Activated CD4-positive, alpha-beta T cell treated with anti-CD3 and anti-CD28 coated beads, Interleukin-2, Interleukin-6, amounts not matched to agents 100 ng/mL and 50 ng/mL, durations not matched to agents 16 hours and 8 hours (primary cell): Measurements from ENCODE around the gene WDR18.
"Not testable (repeated sequence)": the region's sequence is repeated elsewhere in the genome, so short reads cannot be mapped to it uniquely, and the experiment has no call there.

ENCODE experiments used
- DNase-seq: peaks from one replicate; pipeline ENCODE4 v3.0.0-alpha.2; 2020

Gene WDR18

DNA sequence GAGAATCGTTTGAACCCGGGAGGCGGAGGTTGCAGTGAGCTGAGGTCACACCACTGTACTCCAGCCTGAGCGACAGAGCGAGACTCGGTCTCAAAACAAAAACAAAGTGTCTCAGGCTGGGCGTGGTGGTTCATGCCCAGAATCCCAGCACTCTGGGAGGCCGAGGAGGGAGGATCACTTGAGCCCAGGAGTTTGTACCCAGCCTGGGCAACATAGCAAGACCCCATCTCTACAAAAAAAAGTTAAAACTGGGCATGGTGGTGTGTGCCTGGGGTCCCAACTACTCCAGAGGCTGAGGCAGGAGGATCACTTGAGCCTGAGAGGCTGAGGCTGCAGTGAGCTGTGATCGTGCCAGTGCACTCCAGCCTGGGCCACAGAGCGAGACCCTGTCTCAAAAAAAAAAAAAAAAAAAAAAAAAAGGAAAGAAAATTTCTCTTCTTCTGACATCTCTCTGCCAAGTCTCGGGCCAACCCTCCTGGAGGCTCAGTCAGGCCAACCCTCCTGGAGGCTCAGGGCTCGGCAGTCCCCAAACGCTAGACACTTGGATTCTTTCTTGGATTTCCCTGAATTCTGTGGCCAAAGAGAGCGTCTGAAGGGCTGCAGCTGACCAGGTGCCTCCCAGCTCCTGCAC is 32.0 kb upstream of the WDR18 start:
- no peak for DNase-seq

DNA sequence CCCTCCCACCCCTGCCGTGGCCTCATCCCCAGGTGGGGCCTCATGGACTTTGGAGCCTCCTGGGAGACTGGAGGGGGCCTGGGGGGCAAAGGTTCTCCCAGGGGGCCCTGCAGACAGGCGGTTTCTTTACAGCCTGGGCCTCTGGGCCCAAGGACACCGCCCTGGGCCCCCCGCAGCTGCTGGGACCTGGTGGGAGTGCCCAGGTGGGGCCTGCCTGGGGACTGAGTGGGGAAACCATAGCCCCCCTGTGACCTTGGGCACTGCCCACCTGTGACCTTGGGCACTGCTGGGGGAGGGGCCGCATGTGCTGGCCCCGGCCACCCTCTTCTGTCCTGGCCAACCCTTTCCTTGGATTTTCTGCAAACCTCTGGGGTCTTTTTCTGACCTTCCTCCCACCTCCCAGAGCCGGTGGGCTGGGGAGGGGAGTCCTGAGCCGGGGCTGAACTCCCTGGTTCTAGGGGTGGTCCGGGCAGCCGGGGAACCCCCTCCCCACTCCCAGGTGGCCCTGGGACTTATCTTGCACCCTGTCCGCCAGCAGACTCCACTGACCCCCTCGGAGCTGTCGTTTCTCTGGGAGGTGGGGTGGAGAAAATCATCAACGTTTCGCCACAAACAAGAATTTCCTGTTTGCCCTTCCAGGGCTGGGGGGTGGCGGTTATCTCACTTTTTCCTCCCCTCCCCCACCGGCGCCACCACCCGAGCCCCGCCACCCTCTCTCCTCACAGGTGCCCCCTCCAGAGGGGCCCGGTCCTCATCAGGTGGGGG is 31.3 kb upstream of the WDR18 start:
- no peak for DNase-seq

DNA sequence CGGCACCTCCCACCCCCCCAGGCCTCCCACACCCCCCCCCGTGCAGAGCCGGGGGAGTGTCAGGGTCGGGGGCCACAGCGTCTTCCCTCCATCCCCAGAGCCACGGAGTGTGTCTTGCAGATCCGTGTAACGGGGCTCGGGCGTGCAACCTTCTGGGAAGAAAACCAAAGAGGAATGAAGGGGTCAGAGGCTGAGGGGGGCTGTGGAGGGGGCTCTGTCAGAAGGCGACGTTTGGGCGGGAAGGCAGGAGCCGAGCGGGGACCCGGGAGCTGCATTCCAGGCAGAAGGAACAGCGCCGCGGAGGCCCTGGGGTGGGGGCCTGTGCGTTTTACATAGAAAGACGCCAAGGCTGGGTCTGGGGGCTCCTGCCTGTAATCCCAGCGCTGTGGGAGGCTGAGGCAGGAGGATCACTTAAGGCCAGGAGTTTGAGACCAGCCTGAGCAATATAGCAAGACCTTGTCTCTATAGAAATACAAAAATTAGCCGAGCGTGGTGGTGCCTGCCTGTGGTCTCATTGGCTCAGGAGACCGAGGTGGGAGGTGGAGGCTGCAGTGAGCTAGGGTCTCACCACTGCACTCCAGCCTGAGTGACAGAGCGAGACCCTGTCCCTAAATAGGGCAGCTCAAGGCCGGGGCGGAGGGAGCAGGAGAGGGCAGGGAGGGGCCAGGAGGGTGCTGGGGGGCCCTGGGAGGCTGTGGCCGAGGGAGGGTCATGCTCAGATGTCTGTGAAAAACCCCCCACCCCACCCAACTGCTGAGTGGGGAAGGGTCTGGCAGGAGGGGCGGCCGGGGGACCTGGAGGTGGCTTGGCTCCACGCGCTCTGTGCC is 30.5 kb upstream of the WDR18 start:
- DNase-seq, result no peak

DNA sequence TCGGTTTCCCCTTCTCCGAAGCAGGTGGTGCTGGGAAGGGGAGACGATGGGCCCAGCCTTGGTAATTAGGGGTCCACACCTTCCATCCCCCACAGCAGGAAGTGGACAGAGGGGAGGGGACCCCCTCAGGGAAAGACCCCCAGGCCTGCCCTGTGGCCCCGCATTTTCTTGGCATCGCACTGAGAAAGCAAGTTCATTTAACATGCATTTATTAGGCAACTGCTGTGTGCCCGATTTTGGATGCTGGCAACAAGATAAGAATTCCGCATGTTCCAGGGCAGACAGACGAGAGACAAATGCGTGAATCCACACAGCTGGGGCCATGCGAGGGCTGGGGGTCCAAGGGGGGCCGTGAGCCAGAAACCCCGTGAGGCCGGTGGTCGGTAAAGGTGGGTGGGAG is 29.9 kb upstream of the WDR18 start:
- no peak for DNase-seq

DNA sequence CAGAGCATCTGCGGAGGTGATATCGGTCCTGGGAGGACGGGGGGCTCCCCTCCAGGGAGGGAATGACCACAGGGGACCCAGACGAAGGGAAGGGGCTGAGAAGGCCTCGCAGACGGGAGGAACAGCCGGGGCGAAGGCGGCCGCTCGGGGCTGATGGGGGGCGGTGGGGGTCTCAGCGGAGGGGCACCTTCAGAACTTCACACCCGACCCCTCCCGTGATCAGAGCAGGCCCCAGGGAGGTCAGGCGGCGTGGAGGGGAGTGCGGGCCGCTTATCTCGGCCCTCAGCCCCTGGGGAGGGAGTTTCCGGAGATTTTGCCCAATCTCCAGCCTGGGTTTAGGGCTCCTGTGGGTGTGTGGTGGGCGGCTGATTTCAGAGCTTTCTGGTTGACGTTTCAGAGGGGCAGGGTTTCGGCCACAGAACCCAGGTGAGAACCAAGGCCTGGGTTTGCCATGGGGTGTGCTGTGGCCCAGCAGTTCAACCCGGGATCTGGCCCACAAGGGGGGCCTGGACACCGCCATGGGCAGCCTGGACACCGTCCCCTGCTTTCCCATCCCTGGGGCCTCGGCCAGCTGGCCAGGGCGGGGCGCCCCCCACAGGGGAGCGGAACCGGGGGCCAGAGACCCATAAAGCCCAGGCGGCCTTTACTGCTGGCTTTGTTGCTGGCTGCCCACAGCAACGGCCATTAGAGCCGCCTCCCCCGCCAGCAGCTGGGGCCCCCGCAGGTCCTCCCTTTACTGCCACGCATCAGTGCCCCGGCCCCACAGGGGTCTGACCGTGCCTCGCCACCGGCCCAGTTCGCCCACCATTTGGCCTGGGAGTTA is 29.3 kb upstream of the WDR18 start:
- peak; percentile 17 for DNase-seq

DNA sequence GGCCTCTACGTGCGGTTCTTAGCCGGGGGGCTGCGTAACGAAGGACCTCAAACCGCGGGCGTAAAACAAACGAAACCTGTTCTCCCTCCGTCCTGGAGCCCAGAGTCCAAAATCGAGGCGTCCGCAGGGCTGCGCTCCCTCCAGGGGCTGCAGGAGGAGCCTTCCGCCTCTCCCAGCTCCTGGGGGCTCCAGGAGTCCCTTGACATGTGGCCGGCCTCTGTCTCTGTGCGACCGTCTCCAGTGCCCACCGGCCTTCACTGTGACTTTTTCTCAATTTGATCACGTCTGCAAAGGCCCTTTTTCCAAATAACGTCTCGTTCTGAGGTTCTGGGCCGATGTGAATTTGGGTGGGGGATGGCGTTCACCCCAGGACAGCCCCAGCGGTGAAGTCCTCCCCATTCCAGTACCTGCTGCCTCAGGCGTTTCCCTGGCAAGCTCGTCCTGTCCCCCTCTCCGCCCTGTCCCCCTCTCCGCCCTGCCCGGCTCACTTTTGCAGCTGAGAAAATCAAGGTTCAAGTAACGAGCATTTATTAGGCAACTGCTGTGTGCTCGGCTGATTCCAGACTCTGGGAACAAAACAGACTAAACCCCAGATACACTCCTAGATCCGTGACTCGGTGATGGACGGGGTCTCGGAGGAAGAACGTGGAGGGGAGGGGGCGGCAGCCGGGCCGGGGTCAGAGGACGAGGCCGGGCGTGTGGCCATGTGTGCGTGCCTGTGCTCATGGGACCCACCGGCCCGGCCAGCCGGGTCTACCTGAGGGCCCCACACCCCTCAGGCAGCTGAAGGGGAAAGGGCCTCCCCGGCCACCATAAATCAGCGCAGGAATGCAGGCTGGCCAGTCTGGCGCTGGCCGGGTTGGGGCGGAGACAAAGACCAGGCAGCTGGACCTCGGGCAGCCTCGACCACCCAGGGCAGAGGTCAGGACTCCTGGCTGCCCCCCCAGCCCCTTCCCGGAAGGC is 28.1 kb upstream of the WDR18 start:
- no peak for DNase-seq

DNA sequence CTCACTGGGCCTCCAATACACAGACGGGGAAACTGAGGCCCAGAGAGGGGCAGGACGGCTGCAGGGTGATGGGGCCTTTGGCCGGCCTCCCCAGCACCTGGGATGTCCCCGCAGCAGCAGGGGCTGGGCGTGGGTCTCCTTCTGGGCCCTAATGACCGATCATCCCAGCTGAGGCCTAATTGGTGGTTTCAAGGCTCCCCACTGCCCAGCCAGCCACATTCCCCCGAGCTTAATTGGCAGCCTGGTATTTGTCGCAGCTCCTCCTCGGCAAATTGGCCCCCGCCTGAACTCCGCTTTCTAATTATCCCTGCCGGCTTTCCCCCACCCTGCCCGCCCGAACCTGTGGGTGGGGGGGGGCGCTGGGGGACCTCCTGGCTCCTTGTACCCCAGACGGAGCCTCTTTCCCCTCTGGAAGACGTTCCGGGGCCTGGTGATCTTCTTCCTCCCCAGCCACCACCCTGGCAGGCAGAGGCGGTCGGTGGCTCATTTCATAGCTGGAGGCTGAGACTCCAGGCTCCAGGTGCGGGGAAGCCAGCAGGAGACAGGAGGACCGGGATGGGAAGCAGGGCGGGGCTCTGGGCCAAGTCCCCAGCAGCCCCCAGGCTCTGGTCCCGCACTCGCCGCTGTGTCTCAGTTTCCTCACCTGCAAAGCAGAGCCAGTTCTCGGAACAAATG is 27.2 kb upstream of the WDR18 start:
- DNase-seq, result no peak

DNA sequence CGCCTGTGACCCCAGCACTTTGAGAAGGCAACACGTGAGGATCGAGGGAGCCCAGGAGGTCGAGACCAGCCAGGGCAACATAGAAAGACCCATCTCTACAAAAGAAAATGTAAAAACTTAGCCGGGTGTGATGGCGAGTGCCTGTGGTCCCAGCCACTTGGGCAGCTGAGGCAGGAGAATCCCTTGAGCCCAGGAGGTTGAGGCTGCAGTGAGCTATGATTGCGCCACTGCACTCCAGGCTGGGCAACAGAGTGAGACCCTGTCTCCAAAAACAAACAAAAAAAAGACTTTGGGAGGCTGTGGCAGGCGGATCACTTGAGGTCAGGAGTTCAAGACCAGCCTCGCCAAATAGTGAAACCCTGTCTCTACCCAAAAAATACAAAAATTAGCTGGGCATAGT is 26.6 kb upstream of the WDR18 start:
- not testable (repeated sequence) for DNase-seq

DNA sequence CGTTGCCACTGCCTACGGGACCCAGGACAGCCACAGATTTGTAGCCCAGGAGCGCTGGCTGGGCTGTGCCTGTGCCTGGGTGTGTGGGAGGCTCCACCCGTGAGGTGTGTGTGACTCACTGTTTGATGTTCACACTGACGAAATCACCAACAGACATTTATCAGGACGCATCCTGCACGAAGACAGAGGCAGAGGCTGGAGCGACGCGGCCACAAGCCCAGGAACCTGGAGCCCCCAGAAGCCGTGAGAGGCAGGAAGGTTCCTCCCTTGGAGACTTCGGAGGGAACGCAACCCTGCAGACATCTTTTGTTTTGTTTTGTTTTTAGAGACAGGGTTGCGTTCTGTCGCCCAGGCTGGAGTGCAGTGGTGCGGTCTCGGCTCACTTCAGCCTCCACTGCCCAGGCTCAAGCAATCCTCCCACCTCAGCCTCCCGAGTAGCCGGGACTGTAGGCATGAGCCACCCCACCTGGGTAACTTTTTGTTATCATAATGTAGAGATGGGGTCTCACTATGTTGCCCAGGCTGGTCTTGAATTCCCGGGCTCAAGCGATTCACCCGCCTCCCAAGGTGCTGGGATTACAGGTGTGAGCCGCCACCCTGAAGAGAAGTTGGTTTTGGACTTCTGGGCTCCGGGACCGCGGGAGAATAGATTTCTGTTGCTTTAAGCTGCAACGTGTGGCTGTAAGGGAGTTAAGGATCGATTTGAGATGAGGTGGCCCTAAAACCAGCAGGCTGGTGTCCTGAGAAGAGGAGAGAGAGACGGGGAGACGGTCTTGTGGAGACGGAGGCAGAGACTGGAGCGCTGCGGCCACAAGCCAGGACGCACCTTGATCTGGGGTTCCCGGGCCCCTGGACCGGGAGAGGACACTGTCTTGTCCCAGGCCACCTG is 24.9 kb upstream of the WDR18 start:
- DNase-seq, result peak; percentile 32

DNA sequence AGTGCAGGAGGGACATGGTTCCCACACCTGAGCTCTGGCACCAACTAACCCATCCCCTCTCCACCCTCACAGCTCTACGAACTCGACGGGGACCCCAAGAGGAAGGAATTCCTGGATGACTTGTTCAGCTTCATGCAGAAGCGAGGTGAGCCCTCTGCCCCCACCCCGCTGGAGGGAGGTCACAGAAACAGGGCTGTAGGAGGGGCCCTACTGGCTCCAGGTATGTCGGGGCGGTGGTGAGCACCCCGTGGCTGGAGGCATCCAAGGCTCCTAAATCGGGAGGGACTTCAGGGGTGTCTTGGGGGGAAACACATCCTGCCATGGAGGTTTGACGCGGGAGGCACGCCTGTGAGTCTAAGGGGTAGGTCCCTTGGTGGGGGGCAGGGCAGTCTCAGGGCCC is 24.1 kb upstream of the WDR18 start:
- DNase-seq, result no peak

DNA sequence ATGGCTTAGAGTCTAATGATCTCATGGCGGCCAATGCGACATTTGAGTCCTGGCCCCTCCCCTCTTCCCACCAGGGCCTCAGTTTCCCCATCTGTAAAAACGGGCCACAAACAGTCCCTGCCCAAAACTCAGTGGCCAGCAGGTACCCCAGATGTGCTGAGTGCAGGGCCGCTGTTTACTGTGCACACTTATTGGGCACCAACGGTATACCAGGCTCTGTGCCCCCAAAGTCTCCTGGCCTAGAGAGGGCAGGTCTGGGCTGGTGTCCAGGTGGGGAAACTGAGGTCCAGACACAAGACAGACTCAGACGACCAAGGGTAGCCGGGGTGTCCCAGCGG is 23.6 kb upstream of the WDR18 start:
- DNase-seq, result no peak

DNA sequence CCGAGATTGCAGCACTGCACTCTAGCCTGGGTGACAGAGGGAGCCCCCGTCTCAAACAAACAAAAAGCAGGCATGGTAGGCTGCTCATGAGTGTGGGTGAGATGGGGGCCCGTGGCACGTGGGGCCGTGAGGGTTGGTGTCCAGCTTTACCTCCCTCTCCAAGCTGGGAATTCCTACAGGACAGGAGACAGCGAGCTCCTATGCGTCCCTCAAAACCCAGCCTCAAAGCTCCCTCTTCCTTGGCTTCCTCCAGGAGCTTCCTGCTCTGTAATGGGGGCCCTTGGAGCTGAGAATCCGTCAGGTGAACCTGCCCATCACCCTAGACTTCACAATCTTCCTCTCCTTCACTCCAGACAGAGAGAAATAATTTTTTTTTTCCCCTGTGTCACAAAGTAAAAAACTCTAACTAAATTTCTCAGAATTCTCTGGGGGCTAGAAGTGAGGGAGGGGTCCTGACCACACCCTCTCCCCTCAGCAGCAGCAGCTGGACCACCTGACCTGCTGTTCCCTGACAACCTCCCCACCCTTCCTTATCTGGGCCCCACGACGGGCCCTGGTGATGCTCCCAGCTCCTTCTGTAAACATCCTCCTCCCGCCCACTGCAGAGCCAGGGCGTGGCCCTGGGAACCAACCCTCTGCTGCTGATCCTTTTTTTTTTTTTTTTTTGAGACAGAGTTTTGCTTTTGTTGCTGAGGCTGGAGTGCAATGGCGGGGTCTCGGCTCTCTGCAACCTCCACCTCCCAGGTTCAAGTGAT is 22.1 kb upstream of the WDR18 start:
- no peak for DNase-seq

DNA sequence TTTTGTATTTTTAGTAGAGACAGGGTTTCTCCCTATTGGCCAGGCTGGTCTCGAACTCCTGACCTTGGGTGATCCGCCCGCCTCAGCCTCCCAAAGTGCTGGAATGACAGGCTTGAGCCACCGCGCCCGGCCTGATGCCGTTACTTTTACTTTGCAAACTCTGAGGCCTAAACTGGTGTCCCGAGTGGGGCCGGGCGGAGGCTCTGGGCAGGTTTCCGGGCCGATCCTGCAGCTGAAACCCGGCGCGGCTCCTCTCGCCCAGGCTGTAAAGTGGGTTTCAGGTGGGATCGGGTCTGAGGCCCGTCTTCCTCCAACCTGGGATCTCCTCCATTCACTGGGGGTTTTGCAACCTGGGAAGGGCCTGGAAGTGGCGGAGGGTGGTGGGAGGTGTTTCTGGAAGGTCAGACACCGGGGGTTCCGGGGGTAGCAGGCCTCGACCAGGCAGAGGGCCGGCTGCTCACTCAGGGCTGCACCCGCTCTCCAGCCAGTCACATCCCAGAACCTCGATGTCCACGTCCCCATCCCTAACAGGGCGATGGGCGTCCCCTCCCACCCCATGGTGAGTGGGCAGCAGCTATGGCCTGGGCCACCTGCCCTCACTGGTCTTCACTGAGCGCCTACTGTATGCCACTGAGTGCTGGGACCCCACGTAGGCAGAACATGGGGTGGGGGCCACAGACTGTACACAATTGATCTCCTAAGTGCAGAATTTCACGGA is 21.3 kb upstream of the WDR18 start:
- no peak for DNase-seq

DNA sequence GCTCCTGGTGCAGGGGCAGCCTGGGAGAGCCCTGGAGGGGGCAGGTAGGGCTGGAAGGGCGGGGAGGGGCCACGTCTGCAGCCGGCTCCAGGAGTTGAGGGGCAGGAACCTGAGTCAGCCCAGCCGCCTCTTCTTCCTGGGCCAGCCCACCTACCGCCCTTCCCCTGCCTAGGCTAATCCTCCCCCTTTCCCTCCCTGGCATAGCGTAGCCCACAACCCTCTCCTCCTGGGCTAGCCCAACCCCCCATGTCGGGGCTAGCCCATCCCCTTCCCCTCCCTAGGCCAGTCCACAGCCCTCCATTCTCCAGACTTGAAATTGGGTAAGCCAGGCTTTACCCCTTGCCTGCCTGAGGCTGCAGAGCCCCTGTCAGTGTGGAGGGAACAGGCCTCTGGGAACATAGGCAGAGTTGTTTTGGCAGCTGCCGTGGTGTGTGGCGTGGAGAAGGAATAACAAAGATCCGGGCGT is 20.6 kb upstream of the WDR18 start:
- no peak for DNase-seq

DNA sequence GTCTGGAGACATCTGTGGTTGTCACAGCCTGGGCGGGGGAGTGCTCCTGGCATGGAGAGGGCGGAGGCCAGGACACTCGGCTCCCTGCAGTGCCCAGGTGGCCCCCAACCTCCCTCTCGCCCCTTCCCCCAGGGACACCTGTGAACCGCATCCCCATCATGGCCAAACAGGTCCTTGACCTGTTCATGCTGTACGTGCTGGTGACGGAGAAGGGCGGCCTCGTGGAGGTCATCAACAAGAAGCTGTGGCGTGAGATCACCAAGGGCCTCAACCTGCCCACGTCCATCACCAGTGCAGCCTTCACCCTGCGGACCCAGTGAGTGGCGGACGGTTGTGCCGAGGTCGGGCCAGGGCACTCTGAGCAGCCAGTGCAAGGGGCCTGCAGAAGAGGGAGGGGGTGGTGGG is 20.0 kb upstream of the WDR18 start:
- DNase-seq, result no peak

DNA sequence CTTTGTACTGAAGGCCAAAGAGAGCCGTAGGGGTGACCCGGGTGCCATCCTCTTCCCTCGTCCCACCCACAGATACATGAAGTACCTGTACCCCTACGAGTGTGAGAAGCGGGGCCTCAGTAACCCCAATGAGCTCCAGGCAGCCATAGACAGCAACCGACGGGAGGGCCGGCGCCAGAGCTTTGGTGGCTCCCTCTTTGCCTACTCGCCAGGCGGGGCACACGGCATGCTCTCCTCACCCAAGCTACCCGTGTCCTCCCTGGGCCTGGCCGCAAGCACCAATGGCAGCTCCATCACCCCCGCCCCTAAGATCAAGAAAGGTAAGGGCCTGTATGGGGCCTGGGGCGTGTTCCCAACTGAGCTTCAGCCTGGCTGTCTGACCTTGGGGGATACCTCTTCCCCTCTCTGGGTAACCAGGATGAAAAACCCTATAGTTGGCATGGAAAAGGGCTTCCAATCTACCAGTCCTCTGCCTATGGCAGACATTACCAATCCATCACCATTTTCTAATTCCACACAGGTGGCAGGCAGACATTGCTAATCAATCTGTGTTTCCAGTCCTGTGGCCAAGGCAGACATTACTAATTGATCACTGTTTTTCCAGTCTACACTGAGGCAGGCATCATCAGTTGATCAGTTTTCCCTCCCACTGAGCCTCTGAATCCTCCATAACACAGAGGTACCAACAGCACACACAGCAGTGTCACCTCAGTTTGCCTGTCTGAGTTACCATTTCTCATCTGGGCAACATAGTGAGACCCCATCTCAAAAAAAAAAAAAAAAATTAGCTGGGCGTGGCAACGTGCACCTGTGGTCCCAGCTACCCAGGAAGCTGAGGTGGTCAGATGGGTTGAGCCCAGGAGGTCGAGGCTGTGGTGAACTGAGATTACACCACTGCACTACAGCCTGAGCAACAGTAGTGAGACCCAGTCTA is 19.1 kb upstream of the WDR18 start:
- peak; percentile 27 for DNase-seq

DNA sequence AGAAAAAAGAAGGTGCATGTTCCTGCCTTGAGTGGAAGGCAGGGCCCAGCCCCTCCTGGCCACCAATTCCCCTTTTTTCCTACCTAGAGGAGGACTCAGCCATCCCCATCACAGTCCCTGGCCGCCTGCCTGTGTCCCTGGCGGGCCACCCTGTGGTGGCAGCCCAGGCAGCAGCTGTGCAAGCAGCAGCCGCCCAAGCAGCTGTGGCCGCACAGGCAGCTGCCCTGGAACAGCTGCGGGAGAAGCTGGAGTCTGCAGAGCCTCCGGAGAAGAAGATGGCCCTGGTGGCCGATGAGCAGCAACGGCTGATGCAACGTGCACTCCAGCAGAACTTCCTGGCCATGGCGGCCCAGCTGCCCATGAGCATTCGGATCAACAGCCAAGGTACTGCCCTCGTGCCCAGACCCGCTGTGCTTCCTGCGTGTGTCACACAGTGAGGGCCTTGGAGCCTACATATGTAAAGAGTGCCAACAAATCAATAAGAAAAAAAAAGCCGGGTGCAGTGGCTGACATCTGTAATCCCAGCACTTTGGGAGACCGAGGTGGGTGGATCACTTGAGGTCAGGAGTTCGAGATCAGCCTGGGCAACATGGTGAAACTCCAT is 17.6 kb upstream of the WDR18 start:
- no peak for DNase-seq
